DOHH2 (cell line): ENCODE results near the gene CACNB4.

Source experiments
- EZH2phosphoT487 ChIP-seq: fragments of 200-600 bp; sonication (generic); IDR thresholded peaks from 2 replicates; pipeline ENCODE4 v1.6.1; 2017; ENCODE audit warnings: borderline replicate concordance, mild to moderate bottlenecking, antibody characterized with exemption, low read length, moderate library complexity, mixed read lengths
- TF ChIP-seq, protein P1 (sequence below): fragments of 200-600 bp; sonication (generic); IDR thresholded peaks from one replicate; pipeline ENCODE4 v1.5.1; 2014; ENCODE audit warnings: antibody characterized with exemption, mild to moderate bottlenecking, low read depth, low read length; ENCODE audit not compliant: poor library complexity, severe bottlenecking

- TF ChIP-seq, protein P1, sequence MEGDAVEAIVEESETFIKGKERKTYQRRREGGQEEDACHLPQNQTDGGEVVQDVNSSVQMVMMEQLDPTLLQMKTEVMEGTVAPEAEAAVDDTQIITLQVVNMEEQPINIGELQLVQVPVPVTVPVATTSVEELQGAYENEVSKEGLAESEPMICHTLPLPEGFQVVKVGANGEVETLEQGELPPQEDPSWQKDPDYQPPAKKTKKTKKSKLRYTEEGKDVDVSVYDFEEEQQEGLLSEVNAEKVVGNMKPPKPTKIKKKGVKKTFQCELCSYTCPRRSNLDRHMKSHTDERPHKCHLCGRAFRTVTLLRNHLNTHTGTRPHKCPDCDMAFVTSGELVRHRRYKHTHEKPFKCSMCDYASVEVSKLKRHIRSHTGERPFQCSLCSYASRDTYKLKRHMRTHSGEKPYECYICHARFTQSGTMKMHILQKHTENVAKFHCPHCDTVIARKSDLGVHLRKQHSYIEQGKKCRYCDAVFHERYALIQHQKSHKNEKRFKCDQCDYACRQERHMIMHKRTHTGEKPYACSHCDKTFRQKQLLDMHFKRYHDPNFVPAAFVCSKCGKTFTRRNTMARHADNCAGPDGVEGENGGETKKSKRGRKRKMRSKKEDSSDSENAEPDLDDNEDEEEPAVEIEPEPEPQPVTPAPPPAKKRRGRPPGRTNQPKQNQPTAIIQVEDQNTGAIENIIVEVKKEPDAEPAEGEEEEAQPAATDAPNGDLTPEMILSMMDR = no peak
- no peak for TF ChIP-seq EZH2phosphoT487
Observed at GRCh38 chr2:152005607-152006006, 93.2 kb downstream of the CACNB4 start.
